Endothelial cell of umbilical vein (primary cell): Measurements from ENCODE around the gene EEF1B2. TPM values are rescaled to one million over a fixed set of nuclear protein-coding genes. Genes with fewer than 3 reads are reported as not detected.

Experiments
- Bru-seq: library from RNA; stranded (reverse); fragments of 400-500 nt; gene quantifications from one replicate; lab custom pipeline; 2021; lab: Mats Ljungman, UMichigan
- BruChase-seq, 2 experiments: library from RNA; stranded (reverse); fragments of 400-500 nt; gene quantifications; one replicate each; lab custom pipeline; 2021; lab: Mats Ljungman, UMichigan
- BruUV-seq: library from RNA; stranded (reverse); fragments of 400-500 nt; replicated peaks from 2 replicates; lab custom pipeline; 2021; lab: Mats Ljungman, UMichigan
- CTCF ChIA-PET: fragments of 300-600, 350-600 bp; sonication (Branson Sonifier 250); formaldehyde crosslinking; loops from one replicate; lab custom pipeline; 2021; ENCODE audit warnings: antibody characterized with exemption, inconsistent platforms; lab: Charles Lee
- POLR2A ChIA-PET: fragments of 300-600, 350-600 bp; sonication (Branson Sonifier 250); formaldehyde crosslinking; loops from one replicate; lab custom pipeline; 2021; ENCODE audit warnings: antibody characterized with exemption, inconsistent platforms; lab: Charles Lee
- DNase-seq: peaks from one replicate; pipeline ENCODE4 v3.0.0-alpha.2; 2011; ENCODE audit warnings: low read depth, low spot score
- FAIRE-seq: peaks from 2 replicates; lab custom pipeline; 2011; peaks lifted over from hg19 to GRCh38; lab: Jason Lieb, UNC
- H2AFZ ChIP-seq: 2 replicates; pipeline ENCODE4 v1.6.0; 2012; ENCODE audit warnings: low read depth, low read length, control low read depth, inconsistent platforms
- H3K27ac ChIP-seq: 2 replicates; pipeline ENCODE4 v1.5.1; 2011; ENCODE audit warnings: low read depth, mild to moderate bottlenecking, control low read depth, low read length, moderate library complexity; ENCODE audit not compliant: insufficient read depth
- H3K27me3 ChIP-seq, 2 experiments: 2 replicates each; pipeline versions ENCODE4 v1.6.0 to v1.6.1; 2011; ENCODE audit warnings: low read length in 2 of 2, mixed read lengths in 1 of 2; ENCODE audit not compliant: control insufficient read depth in 2 of 2, insufficient read depth in 2 of 2
- H3K36me3 ChIP-seq, 2 experiments: 2 replicates in 1 of 2; 3 replicates in 1 of 2; pipeline ENCODE4 v1.5.1; 2011; ENCODE audit warnings: low read length in 2 of 2, mild to moderate bottlenecking in 1 of 2, moderate library complexity in 1 of 2; ENCODE audit not compliant: control insufficient read depth in 2 of 2, insufficient read depth in 2 of 2; ENCODE audit errors: extremely low read depth in 1 of 2
- H3K4me1 ChIP-seq: 3 replicates; pipeline ENCODE4 v1.5.1; 2011; ENCODE audit warnings: mild to moderate bottlenecking, low read length; ENCODE audit not compliant: control insufficient read depth, insufficient read depth; ENCODE audit errors: extremely low read depth
- H3K4me2 ChIP-seq: 2 replicates; pipeline ENCODE4 v1.6.1; 2011; ENCODE audit warnings: low read length, control low read depth, mixed read lengths; ENCODE audit not compliant: insufficient read depth
- H3K4me3 ChIP-seq, 3 experiments: fragments of 200-600 bp in 1 of 3; sonication (generic), shearing (Covaris generic) in 1 of 3; replicated peaks in 1 of 3; 2 replicates each; pipeline ENCODE4 v1.5.1; 2011 to 2016; ENCODE audit warnings: control low read depth in 3 of 3, low read length in 3 of 3, mild to moderate bottlenecking in 2 of 3, inconsistent platforms in 1 of 3, low read depth in 1 of 3, moderate library complexity in 1 of 3; ENCODE audit not compliant: insufficient read depth in 1 of 3
- H3K79me2 ChIP-seq: 2 replicates; pipeline ENCODE4 v1.6.0; 2012; ENCODE audit warnings: low read length, inconsistent platforms; ENCODE audit not compliant: control insufficient read depth, insufficient read depth
- H3K9ac ChIP-seq: replicated peaks from 2 replicates; pipeline ENCODE3; 2011; ENCODE audit warnings: low read length, control low read depth; ENCODE audit not compliant: insufficient read depth; ENCODE audit errors: extremely low read depth
- H3K9me1 ChIP-seq: replicated peaks from 3 replicates; pipeline ENCODE4 v1.6.0; 2011; ENCODE audit warnings: mild to moderate bottlenecking, low read length; ENCODE audit not compliant: control insufficient read depth, insufficient read depth; ENCODE audit errors: extremely low read depth
- H3K9me3 ChIP-seq: replicated peaks from 2 replicates; pipeline ENCODE4 v1.5.1; 2012; ENCODE audit warnings: low read length, inconsistent platforms; ENCODE audit not compliant: control insufficient read depth, insufficient read depth
- H4K20me1 ChIP-seq: replicated peaks from 2 replicates; pipeline ENCODE3; 2011; ENCODE audit warnings: mild to moderate bottlenecking, low read length; ENCODE audit not compliant: control insufficient read depth, insufficient read depth; ENCODE audit errors: extremely low read depth
- CTCF ChIP-seq, 2 donors: IDR thresholded peaks; 1 replicate in 1 of 2; 2 replicates in 1 of 2; pipeline ENCODE4 v1.5.1; 2011; ENCODE audit warnings: low read length in 2 of 2, mild to moderate bottlenecking in 2 of 2, moderate library complexity in 2 of 2, control low read depth in 1 of 2, inconsistent platforms in 1 of 2, low read depth in 1 of 2; ENCODE audit not compliant: insufficient read depth in 1 of 2; ENCODE audit errors: extremely low read depth in 1 of 2
- EZH2 ChIP-seq: IDR thresholded peaks from 2 replicates; pipeline ENCODE4 v1.6.1; 2012; ENCODE audit warnings: borderline replicate concordance, low read depth, mild to moderate bottlenecking, moderate library complexity, low read length, inconsistent platforms; ENCODE audit not compliant: severe bottlenecking
- FOS ChIP-seq: IDR thresholded peaks from 2 replicates; pipeline ENCODE4 v1.6.1; 2011; ENCODE audit warnings: mild to moderate bottlenecking, low read length, moderate library complexity, borderline replicate concordance; ENCODE audit not compliant: insufficient read depth
- MAX ChIP-seq: IDR thresholded peaks from 2 replicates; pipeline ENCODE4 v1.6.1; 2011; ENCODE audit not compliant: insufficient read depth, insufficient read length
- MYC ChIP-seq: IDR thresholded peaks from one replicate; pipeline ENCODE4 v1.6.1; 2011; ENCODE audit warnings: mild to moderate bottlenecking, low read depth, low read length
- POLR2A ChIP-seq: IDR thresholded peaks from 2 replicates; pipeline ENCODE4 v1.6.1; 2012; ENCODE audit warnings: low read depth, mild to moderate bottlenecking, control low read depth, low read length
- POLR2AphosphoS5 ChIP-seq: IDR thresholded peaks from 2 replicates; pipeline ENCODE4 v1.6.1; 2012; ENCODE audit warnings: low read depth, mild to moderate bottlenecking, control low read depth, low read length, moderate library complexity; ENCODE audit not compliant: insufficient read depth
- dilution Hi-C: fragments of 300-500 bp; cut with MboI; formaldehyde crosslinking; loops from one replicate; pipeline ENCODE4 v1.15.0; 2019; ENCODE audit warnings: low sequenced_read_pairs; ENCODE audit not compliant: extremely low pct_ligation_motif_present
- intact Hi-C: fragments of 100-400 bp; cut with micrococcal nuclease; formaldehyde crosslinking; loops from one replicate; pipeline ENCODE4 v1.10.0; 2022
- long read RNA-seq: library from polyadenylated mRNA; stranded (forward); transcript quantifications from one replicate; pipeline ENCODE4 v2.0.0, GENCODE V29; 2021
- polyA minus RNA-seq, 3 experiments: library from RNA; depleted of rRNA, polyadenylated mRNA; stranded (reverse); fragments of >200 nt; gene quantifications; 1 replicate in 1 of 3; 2 replicates in 2 of 3; pipeline ENCODE4 v1.2.3, GENCODE V29; 2011
- polyA plus RNA-seq, 4 experiments: library from polyadenylated mRNA; depleted of rRNA in 3 of 4; stranded (reverse) in 3 of 4; unstranded in 1 of 4; fragments of >200 nt; gene quantifications; 2 replicates each; pipeline versions ENCODE4 v1.2.1 to v1.2.3, GENCODE V29; 2011 to 2012; ENCODE audit warnings: missing spikeins in 1 of 4
- total RNA-seq: library from RNA; stranded (reverse); gene quantifications from 2 replicates; pipeline ENCODE4 v1.2.3, GENCODE V29; 2021

EEF1B2 gene
- 558 and 576 TPM in 2 replicates for total RNA-seq
- 378 and 454 TPM in 2 replicates for polyA plus RNA-seq
- polyA plus RNA-seq (2011; cell fraction: cytosol; rRNA removed): 595 and 669 TPM in 2 replicates
- 202 and 315 TPM in 2 replicates for polyA plus RNA-seq (2011; cell fraction: nucleus; rRNA removed)
- 742 and 907 TPM in 2 replicates for polyA plus RNA-seq (2012)
- polyA minus RNA-seq: 300 and 371 TPM in 2 replicates
- 182 TPM for polyA minus RNA-seq (2011; cell fraction: cytosol; rRNA and poly(A)+ RNA removed)
- polyA minus RNA-seq (2011; cell fraction: nucleus; rRNA and poly(A)+ RNA removed): 94.2 and 126 TPM in 2 replicates
- percentile 99 among the genes with signal in this experiment for Bru-seq, nascent RNA
- BruChase-seq, experiment 1, labeled RNA remaining after a 6-hour chase: percentile 99 among the genes with signal in this experiment
- percentile 99 among the genes with signal in this experiment for BruChase-seq, experiment 2, labeled RNA remaining after a 2-hour chase
- long read RNA-seq, transcript EEF1B2-201 (7 exons, 844 nt): minor isoform, 124 of 913 reads
- long read RNA-seq, transcript EEF1B2-203 (6 exons, 1,098 nt): major isoform, 711 of 913 reads
- long read RNA-seq, transcript EEF1B2-202 (7 exons, 880 nt): minor isoform, 40 of 913 reads
- long read RNA-seq, partial matches to known transcripts: 19 of 913 reads
- long read RNA-seq, other reads (novel, unspliced or antisense): 13 of 913 reads

- Histone ChIP-seq H3K27me3 (no peaks in the 10 kb centered on the region), H3K9me3 (no peaks in the 10 kb centered on the region), H3K9me1 (no peaks in the 10 kb centered on the region), H3K4me3 (peak within 1 kb of the TSS; percentile 72 to 97 (median 96)), H3K9ac (peak within 1 kb of the TSS; percentile 93), H2AFZ (peak within 1 kb of the TSS; percentile 62), H3K4me2 (peak within 1 kb of the TSS; percentile 99), H3K79me2 (peaks cover 74% of the 10 kb centered on the region), H4K20me1 (no peaks in the 10 kb centered on the region), H3K36me3 (peaks cover 3 to 23% of the 10 kb centered on the region in 2 experiments), H3K27ac (peak within 1 kb of the TSS; percentile 67), H3K4me1 (peaks cover 27% of the 10 kb centered on the region)
- dilution Hi-C loops: no loop called here
- no TSS peak for BruUV-seq
- CTCF ChIA-PET: interaction anchor here (0.9 kb wide), 1 partner anchor 73 kb away, joined by 3 read pairs; no protein-coding TSS in a partner anchor
- peak; percentile 97 for FAIRE-seq
- POLR2A ChIA-PET: no interaction called here
- DNase-seq: peak; percentile 99
- no peak for TF ChIP-seq FOS
- peak; percentile 89 for TF ChIP-seq POLR2A
- TF ChIP-seq EZH2: no peak
- peak; percentile 62 for TF ChIP-seq MAX
- peak; percentile 80 for TF ChIP-seq POLR2AphosphoS5
- TF ChIP-seq MYC: peak; percentile 54
- TF ChIP-seq CTCF (IDR thresholded peaks at IDR 0.05; ENCODE audit: extremely low read depth in 1 of 2, insufficient read depth in 1 of 2, low read depth in 1 of 2, low read length in 2 of 2): no peak
- intact Hi-C loops: loop anchor here (1.0 to 5.0 kb wide), 4 partner anchors 73 to 284 kb away; partner anchors contain the start of genes ADAM23 and INO80D
Measured at GRCh38 chr2:206159346-206160124, at the start of gene EEF1B2, which contains the start of gene NDUFS1. EEF1B2 (plus strand) TSS chr2:206159895; CDS start chr2:206159980, 85 bp downstream. NDUFS1 (minus strand) TSS chr2:206159444; CDS start chr2:206153678, 5,766 bp downstream.
